Measurements from ENCODE around the gene CNGA4. TPM values are rescaled to one million over a fixed set of nuclear protein-coding genes. Genes with fewer than 3 reads are reported as not detected.

Gene CNGA4, protein sequence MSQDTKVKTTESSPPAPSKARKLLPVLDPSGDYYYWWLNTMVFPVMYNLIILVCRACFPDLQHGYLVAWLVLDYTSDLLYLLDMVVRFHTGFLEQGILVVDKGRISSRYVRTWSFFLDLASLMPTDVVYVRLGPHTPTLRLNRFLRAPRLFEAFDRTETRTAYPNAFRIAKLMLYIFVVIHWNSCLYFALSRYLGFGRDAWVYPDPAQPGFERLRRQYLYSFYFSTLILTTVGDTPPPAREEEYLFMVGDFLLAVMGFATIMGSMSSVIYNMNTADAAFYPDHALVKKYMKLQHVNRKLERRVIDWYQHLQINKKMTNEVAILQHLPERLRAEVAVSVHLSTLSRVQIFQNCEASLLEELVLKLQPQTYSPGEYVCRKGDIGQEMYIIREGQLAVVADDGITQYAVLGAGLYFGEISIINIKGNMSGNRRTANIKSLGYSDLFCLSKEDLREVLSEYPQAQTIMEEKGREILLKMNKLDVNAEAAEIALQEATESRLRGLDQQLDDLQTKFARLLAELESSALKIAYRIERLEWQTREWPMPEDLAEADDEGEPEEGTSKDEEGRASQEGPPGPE
- total RNA-seq: under 1 TPM in 1 of 2 experiments, not detected in 1; 0.15 TPM
- not detected for polyA plus RNA-seq

DNA sequence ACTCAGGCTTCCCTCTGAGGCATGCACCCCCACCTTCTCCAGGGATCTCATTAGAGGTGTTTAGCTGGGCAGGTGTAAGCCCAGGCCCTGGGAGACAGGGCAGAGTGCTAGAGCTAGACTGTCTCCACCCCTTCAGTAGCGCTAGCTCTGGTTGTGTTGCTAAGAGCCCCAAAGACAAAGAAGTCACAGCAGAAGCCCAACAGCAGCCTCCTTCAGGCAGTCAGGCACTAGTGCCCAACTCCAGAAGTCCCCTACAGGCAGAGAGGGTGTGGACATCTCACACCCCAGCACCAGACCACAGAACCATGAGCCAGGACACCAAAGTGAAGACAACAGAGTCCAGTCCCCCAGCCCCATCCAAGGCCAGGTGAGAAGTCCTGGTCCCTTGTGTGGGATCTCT, at the start of gene CNGA4:
TSS of gene CNGA4 (plus strand) at position 188 of the 400 bp plus-strand sequence. CDS start at position 306, 118 bp downstream.
- Histone ChIP-seq H3K27ac (ENCODE audit: low read depth, low read length) (no peak within 1 kb of the TSS), H3K9me3 (ENCODE audit: low read length) (no peaks in the 10 kb centered on the region), H3K36me3 (ENCODE audit: insufficient read depth, low read length) (no peaks in the 10 kb centered on the region), H3K4me3 (ENCODE audit: low read length) (no peak within 1 kb of the TSS), H3K4me1 (ENCODE audit: insufficient read depth, low read length) (peaks cover 3% of the 10 kb centered on the region), H3K27me3 (ENCODE audit: insufficient read depth, low read length, poor library complexity, severe bottlenecking) (no peaks in the 10 kb centered on the region)
- peaks cover 14 to 23% of the 10 kb centered on the region in 2 donors for H3K27me3 Mint-ChIP-seq
- POLR2A ChIA-PET: no interaction called here
- no peak for DNase-seq
- no peaks in the 10 kb centered on the region for H3K9me3 Mint-ChIP-seq
- H3K4me3 Mint-ChIP-seq: no peak within 1 kb of the TSS
- CTCF ChIA-PET: no interaction called here
- peaks cover 0 to 9% (median 2%) of the 10 kb centered on the region in 3 donors for H3K36me3 Mint-ChIP-seq
- H3K27ac Mint-ChIP-seq: no peak within 1 kb of the TSS
- H3K4me1 Mint-ChIP-seq: peaks cover 11 to 15% (median 12%) of the 10 kb centered on the region in 3 donors

DNA sequence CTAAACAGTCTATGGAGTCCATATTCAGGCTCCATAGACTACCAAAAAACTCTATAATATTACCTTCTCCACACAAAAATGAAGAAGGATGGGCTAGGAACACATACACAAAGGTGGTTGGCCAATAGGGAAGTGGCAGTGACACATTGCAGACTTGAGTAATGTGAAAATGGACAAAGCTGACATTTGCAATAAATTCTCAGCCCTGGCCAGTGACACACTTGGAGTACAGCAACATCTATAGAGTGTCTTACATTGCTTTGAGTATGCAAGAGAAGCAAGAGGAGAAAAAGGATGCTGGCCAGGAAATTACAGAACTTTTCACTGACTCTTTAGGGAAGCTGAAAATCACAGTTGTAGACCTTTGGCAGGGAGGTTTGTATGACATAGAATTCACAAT, 47.1 kb upstream of the CNGA4 start:
- no peak for DNase-seq
- H3K27ac Mint-ChIP-seq: peak overlapping the region in 1 of 8 donors; percentile 59

DNA sequence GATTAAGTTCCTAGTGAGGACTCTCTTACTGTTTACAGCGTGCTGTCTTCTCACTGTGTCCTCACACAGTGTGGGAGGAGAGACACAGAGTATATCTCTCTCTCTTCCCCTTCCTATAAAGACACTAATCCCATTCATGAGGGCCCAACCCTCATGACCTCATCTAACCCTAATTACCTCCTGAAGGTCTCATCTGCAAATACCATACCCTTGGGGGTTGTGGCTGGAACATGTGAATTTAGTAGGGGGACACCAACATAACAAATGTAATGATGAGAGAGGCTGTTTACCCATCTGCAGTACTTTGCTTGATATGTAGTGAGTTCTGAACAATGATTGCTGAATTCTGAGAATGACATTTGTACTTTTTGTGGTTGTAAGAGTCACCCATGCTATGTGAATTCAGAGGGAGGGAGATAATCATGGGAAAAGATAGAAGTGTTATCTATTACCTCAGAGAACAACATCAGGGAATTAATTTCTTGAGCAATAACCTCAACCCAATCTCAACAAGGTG, 44.8 kb upstream of the CNGA4 start:
- ChIA-PET CTCF (no interaction called here), POLR2A (no interaction called here)
- Mint-ChIP-seq H3K4me3 (no peak overlapping the region), H3K4me1 (peaks cover 11 to 19% (median 19%) of the 10 kb centered on the region in 3 donors), H3K27me3 (no peaks in the 10 kb centered on the region), H3K36me3 (peaks cover 0 to 2% (median 0%) of the 10 kb centered on the region in 3 donors), H3K27ac (no peak overlapping the region), H3K9me3 (no peaks in the 10 kb centered on the region)
- Histone ChIP-seq H3K4me1 (ENCODE audit: insufficient read depth, low read length) (no peaks in the 10 kb centered on the region), H3K4me3 (ENCODE audit: low read length) (no peak overlapping the region), H3K9me3 (ENCODE audit: low read length) (no peaks in the 10 kb centered on the region), H3K27me3 (ENCODE audit: insufficient read depth, low read length, poor library complexity, severe bottlenecking) (no peaks in the 10 kb centered on the region), H3K27ac (ENCODE audit: low read depth, low read length) (no peak overlapping the region), H3K36me3 (ENCODE audit: insufficient read depth, low read length) (no peaks in the 10 kb centered on the region)
- DNase-seq: no peak

More for the DNA sequence above, 47.1 kb upstream of the CNGA4 start:
- H3K27me3 ChIP-seq (ENCODE audit: insufficient read depth, low read length, poor library complexity, severe bottlenecking): no peaks in the 10 kb centered on the region
- Mint-ChIP-seq H3K4me1 (peaks cover 8 to 9% (median 8%) of the 10 kb centered on the region in 3 donors), H3K36me3 (peaks cover 0 to 2% (median 0%) of the 10 kb centered on the region in 3 donors), H3K9me3 (peaks cover 0 to 1% (median 0%) of the 10 kb centered on the region in 5 donors), H3K27me3 (no peaks in the 10 kb centered on the region), H3K4me3 (no peak overlapping the region)
- H3K27ac ChIP-seq (ENCODE audit: low read depth, low read length): no peak overlapping the region
- H3K9me3 ChIP-seq (ENCODE audit: low read length): no peaks in the 10 kb centered on the region
- H3K4me1 ChIP-seq (ENCODE audit: insufficient read depth, low read length): no peaks in the 10 kb centered on the region
- ChIA-PET POLR2A (no interaction called here), CTCF (no interaction called here)
- H3K4me3 ChIP-seq (ENCODE audit: low read length): no peak overlapping the region
- no peaks in the 10 kb centered on the region for H3K36me3 ChIP-seq (ENCODE audit: insufficient read depth, low read length)

DNA sequence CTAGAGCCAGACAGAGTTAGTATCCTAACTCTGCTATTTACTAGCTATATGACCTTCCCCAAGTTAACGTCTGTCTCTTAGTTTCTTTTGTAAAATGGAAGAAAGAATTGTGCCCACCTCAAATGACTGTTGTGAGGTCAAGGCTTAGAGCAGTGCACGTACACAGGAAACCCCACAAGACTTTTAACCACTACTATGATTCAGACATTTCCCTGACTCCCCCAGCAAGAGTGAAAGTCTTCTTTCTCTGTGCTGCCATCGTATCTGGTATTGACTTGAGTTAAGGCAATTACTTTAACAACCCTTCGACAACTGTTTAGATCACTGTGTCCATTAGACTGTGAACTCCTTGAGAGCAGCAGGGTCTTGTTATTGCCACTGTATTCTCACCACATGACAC, 42.5 kb upstream of the CNGA4 start:
- peaks cover 0 to 2% (median 0%) of the 10 kb centered on the region in 3 donors for H3K36me3 Mint-ChIP-seq
- no peaks in the 10 kb centered on the region for H3K27me3 Mint-ChIP-seq
- H3K4me3 ChIP-seq (ENCODE audit: low read length): no peak overlapping the region
- peak overlapping the region; percentile 5 to 81 (median 56) for H3K27ac Mint-ChIP-seq
- ChIA-PET CTCF (no interaction called here), POLR2A (no interaction called here)
- H3K4me1 ChIP-seq (ENCODE audit: insufficient read depth, low read length): peaks cover 11% of the 10 kb centered on the region
- no peak overlapping the region for H3K27ac ChIP-seq (ENCODE audit: low read depth, low read length)
- H3K4me3 Mint-ChIP-seq: peak overlapping the region in 4 of 7 donors; percentile 3 to 61 (median 18)
- no peaks in the 10 kb centered on the region for H3K27me3 ChIP-seq (ENCODE audit: insufficient read depth, low read length, poor library complexity, severe bottlenecking)
- no peaks in the 10 kb centered on the region for H3K9me3 Mint-ChIP-seq
- no peak for DNase-seq
- H3K9me3 ChIP-seq (ENCODE audit: low read length): no peaks in the 10 kb centered on the region
- H3K36me3 ChIP-seq (ENCODE audit: insufficient read depth, low read length): no peaks in the 10 kb centered on the region
- H3K4me1 Mint-ChIP-seq: peaks cover 21 to 33% (median 30%) of the 10 kb centered on the region in 3 donors

DNA sequence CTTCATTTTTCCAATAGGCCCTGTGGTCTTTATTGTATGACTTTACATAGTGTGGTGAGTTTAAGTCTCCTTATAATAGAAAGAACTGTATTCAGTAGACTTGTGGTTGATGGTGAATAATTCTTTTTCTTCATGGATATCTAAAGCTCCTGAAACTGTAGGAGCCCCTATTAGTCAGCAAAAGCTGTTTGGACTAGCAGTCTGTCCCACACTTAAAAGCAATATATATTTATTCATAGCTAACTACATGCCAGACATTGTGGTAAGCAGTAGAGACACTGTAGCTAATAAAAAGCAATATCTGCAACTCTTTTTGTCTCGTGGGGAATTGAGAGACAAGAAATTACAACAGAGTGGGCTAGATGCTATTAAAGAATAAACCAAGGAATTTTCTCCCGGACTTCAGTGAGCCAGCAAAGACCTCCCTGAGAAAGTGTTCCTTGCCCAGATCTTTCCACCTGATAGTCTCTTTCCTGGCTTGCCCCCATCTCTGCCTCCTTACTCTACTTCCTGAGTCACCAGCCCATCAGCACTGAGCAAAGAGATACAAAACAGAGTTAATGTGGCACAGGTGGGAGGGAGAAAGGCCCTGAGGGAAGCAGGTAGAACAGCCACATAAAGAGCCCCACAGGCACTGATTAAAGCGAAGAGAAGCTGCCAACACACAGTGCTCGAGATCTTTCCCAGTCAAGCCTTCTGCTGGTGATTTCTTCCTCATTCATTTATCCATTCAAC, 41.3 kb upstream of the CNGA4 start:
- no peak overlapping the region for H3K4me3 Mint-ChIP-seq
- Histone ChIP-seq H3K9me3 (ENCODE audit: low read length) (no peaks in the 10 kb centered on the region), H3K4me1 (ENCODE audit: insufficient read depth, low read length) (peaks cover 13% of the 10 kb centered on the region), H3K27me3 (ENCODE audit: insufficient read depth, low read length, poor library complexity, severe bottlenecking) (no peaks in the 10 kb centered on the region), H3K4me3 (ENCODE audit: low read length) (no peak overlapping the region), H3K27ac (ENCODE audit: low read depth, low read length) (no peak overlapping the region), H3K36me3 (ENCODE audit: insufficient read depth, low read length) (no peaks in the 10 kb centered on the region)
- H3K27ac Mint-ChIP-seq: peak overlapping the region in 3 of 8 donors; percentile 28 to 59 (median 30)
- ChIA-PET POLR2A (no interaction called here), CTCF (no interaction called here)
- DNase-seq: no peak
- H3K36me3 Mint-ChIP-seq: peaks cover 0 to 2% (median 0%) of the 10 kb centered on the region in 3 donors
- peaks cover 32 to 44% (median 43%) of the 10 kb centered on the region in 3 donors for H3K4me1 Mint-ChIP-seq
- no peaks in the 10 kb centered on the region for H3K9me3 Mint-ChIP-seq
- no peaks in the 10 kb centered on the region for H3K27me3 Mint-ChIP-seq

DNA sequence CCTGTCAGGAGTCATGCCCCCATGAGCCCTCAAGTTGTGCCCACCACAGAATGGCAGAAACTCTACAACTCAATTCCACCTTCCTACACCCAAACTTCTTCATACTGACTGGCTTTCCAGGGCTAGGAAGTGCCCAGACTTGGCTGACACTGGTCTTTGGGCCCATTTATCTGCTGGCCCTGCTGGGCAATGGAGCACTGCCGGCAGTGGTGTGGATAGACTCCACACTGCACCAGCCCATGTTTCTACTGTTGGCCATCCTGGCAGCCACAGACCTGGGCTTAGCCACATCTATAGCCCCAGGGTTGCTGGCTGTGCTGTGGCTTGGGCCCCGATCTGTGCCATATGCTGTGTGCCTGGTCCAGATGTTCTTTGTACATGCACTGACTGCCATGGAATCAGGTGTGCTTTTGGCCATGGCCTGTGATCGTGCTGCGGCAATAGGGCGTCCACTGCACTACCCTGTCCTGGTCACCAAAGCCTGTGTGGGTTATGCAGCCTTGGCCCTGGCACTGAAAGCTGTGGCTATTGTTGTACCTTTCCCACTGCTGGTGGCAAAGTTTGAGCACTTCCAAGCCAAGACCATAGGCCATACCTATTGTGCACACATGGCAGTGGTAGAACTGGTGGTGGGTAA, 39.6 kb upstream of the CNGA4 start, which contains the start of gene OR52W1:
TSS of gene OR52W1 (plus strand) at position 51 of the 637 bp plus-strand sequence. CDS start at position 51, 0 bp downstream.
- CTCF ChIA-PET: no interaction called here
- Mint-ChIP-seq H3K27ac (peak within 1 kb of the TSS in 6 of 8 donors; percentile 7 to 89 (median 42)), H3K4me1 (peaks cover 47 to 60% (median 59%) of the 10 kb centered on the region in 3 donors)

DNA sequence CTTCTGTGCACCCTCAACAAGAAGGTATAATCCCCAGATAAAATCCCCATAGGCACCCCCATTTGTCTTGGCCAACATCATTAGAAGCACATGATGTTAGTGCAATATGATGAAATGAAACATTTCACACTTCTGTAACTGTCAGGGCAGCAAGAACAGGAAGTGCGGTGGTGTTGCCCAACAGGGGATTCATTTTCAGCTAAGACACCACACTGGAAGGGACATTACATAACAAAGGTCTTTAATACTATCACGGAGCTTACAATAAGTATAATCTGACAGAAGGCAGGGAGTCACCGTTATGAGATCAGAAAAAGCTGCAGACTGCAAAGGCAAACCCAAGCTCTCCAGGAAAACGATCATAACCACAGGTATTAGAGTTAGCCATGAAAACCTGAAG, 37.9 kb upstream of the CNGA4 start:
- peak in 1 of 5 donors; percentile 22 for DNase-seq
- no peaks in the 10 kb centered on the region for H3K27me3 Mint-ChIP-seq
- no peak overlapping the region for H3K4me3 ChIP-seq (ENCODE audit: low read length)
- peak overlapping the region; percentile 47 to 93 (median 80) for H3K27ac Mint-ChIP-seq
- peaks cover 0 to 10% (median 0%) of the 10 kb centered on the region in 3 donors for H3K36me3 Mint-ChIP-seq
- peaks cover 51 to 69% (median 64%) of the 10 kb centered on the region in 3 donors for H3K4me1 Mint-ChIP-seq
- ChIA-PET POLR2A (no interaction called here), CTCF (no interaction called here)
- H3K4me3 Mint-ChIP-seq: peak overlapping the region in 6 of 7 donors; percentile 32 to 89 (median 59)
- peaks cover 31% of the 10 kb centered on the region for H3K4me1 ChIP-seq (ENCODE audit: insufficient read depth, low read length)
- no peaks in the 10 kb centered on the region for H3K36me3 ChIP-seq (ENCODE audit: insufficient read depth, low read length)
- no peaks in the 10 kb centered on the region for H3K27me3 ChIP-seq (ENCODE audit: insufficient read depth, low read length, poor library complexity, severe bottlenecking)
- H3K9me3 Mint-ChIP-seq: no peaks in the 10 kb centered on the region
- peak overlapping the region; percentile 34 for H3K27ac ChIP-seq (ENCODE audit: low read depth, low read length)
- H3K9me3 ChIP-seq (ENCODE audit: low read length): no peaks in the 10 kb centered on the region

More for the DNA sequence above, 39.6 kb upstream of the CNGA4 start, which contains the start of gene OR52W1:
- H3K9me3 Mint-ChIP-seq: no peaks in the 10 kb centered on the region
- DNase-seq: no peak
- POLR2A ChIA-PET: no interaction called here
- no peaks in the 10 kb centered on the region for H3K27me3 ChIP-seq (ENCODE audit: insufficient read depth, low read length, poor library complexity, severe bottlenecking)
- no peak within 1 kb of the TSS for H3K27ac ChIP-seq (ENCODE audit: low read depth, low read length)
- peak within 1 kb of the TSS in 1 of 7 donors; percentile 5 for H3K4me3 Mint-ChIP-seq
- H3K36me3 ChIP-seq (ENCODE audit: insufficient read depth, low read length): no peaks in the 10 kb centered on the region
- H3K27me3 Mint-ChIP-seq: no peaks in the 10 kb centered on the region
- H3K9me3 ChIP-seq (ENCODE audit: low read length): no peaks in the 10 kb centered on the region
- peaks cover 29% of the 10 kb centered on the region for H3K4me1 ChIP-seq (ENCODE audit: insufficient read depth, low read length)
- no peak within 1 kb of the TSS for H3K4me3 ChIP-seq (ENCODE audit: low read length)
- peaks cover 0 to 2% (median 0%) of the 10 kb centered on the region in 3 donors for H3K36me3 Mint-ChIP-seq
